Activated naive CD4-positive, alpha-beta T cell treated with Interleukin-2 at 50 U/mL for 16 hours (primary cell): ENCODE measurements around the gene TLCD5.

Experiments
- DNase-seq: peaks from one replicate; pipeline ENCODE4 v3.0.0-alpha.2; 2020

Gene TLCD5

GRCh38 chr11:120338107-120338933 lies 13.2 kb downstream of the TLCD5 start:
- no peak for DNase-seq

GRCh38 chr11:120339394-120339890 lies 14.3 kb downstream of the TLCD5 start:
- DNase-seq, result no peak

GRCh38 chr11:120340529-120340928 lies 15.4 kb downstream of the TLCD5 start:
- no peak for DNase-seq

GRCh38 chr11:120342226-120342625 lies 17.1 kb downstream of the TLCD5 start:
- DNase-seq, result no peak

GRCh38 chr11:120342678-120343077 lies 17.6 kb downstream of the TLCD5 start:
- DNase-seq, result no peak

- DNase-seq, result no peak
Measured at GRCh38 chr11:120343429-120343828, 18.3 kb downstream of the TLCD5 start.

GRCh38 chr11:120344302-120345004 lies 19.4 kb downstream of the TLCD5 start:
- DNase-seq, result peak; percentile 15

- no peak for DNase-seq
Measured at GRCh38 chr11:120346233-120346632, 21.1 kb downstream of the TLCD5 start.

GRCh38 chr11:120350637-120351036 lies 25.5 kb downstream of the TLCD5 start:
- DNase-seq, result no peak

- no peak for DNase-seq
Measured at GRCh38 chr11:120352405-120352804, 27.3 kb downstream of the TLCD5 start.

- no peak for DNase-seq
Measured at GRCh38 chr11:120354068-120354467, 29.0 kb downstream of the TLCD5 start.

GRCh38 chr11:120354779-120355178 lies 29.7 kb downstream of the TLCD5 start:
- DNase-seq, result no peak

- no peak for DNase-seq
Measured at GRCh38 chr11:120357620-120358019, 32.5 kb downstream of the TLCD5 start.

GRCh38 chr11:120358729-120359128 lies 33.6 kb downstream of the TLCD5 start:
- DNase-seq, result no peak

- no peak for DNase-seq
Measured at GRCh38 chr11:120363436-120363835, 38.3 kb downstream of the TLCD5 start.

GRCh38 chr11:120365512-120365911 lies 40.4 kb downstream of the TLCD5 start:
- DNase-seq, result no peak

GRCh38 chr11:120372296-120372695 lies 47.2 kb downstream of the TLCD5 start:
- DNase-seq, result no peak

- no peak for DNase-seq
Measured at GRCh38 chr11:120375076-120375475, 50.0 kb downstream of the TLCD5 start.

GRCh38 chr11:120376547-120377182 lies 51.6 kb downstream of the TLCD5 start:
- DNase-seq, result no peak

- DNase-seq, result no peak
Measured at GRCh38 chr11:120378474-120378873, 53.4 kb downstream of the TLCD5 start.

- no peak for DNase-seq
Measured at GRCh38 chr11:120381401-120381800, 56.3 kb downstream of the TLCD5 start.
